Hepatic stellate cell (primary cell): Measurements from ENCODE around the gene LYPD5.
A peak's percentile ranks its signal among the peaks of the same experiment; 100 is the strongest.
"Not testable (repeated sequence)": the region's sequence is repeated elsewhere in the genome, so short reads cannot be mapped to it uniquely, and the experiment has no call there.

Source experiments
- DNase-seq: peaks from one replicate; pipeline ENCODE4 v3.0.0; 2011; ENCODE audit warnings: low spot score

LYPD5 gene

GRCh38 chr19:43778651-43779050 lies 23.6 kb downstream of the LYPD5 start:
- DNase-seq = no peak

- peak; percentile 52 for DNase-seq
Observed at GRCh38 chr19:43777163-43777695, 25.0 kb downstream of the LYPD5 start.

- DNase-seq = no peak
Observed at GRCh38 chr19:43776286-43776685, 26.0 kb downstream of the LYPD5 start.

- no peak for DNase-seq
Observed at GRCh38 chr19:43775299-43775890, 26.9 kb downstream of the LYPD5 start.

- DNase-seq = not testable (repeated sequence)
Observed at GRCh38 chr19:43774940-43775258, 27.3 kb downstream of the LYPD5 start.

GRCh38 chr19:43774103-43774939 lies 27.9 kb downstream of the LYPD5 start:
- peak; percentile 78 for DNase-seq

GRCh38 chr19:43773725-43774102 lies 28.5 kb downstream of the LYPD5 start:
- no peak for DNase-seq

GRCh38 chr19:43769256-43769655 lies 33.0 kb downstream of the LYPD5 start:
- no peak for DNase-seq

- no peak for DNase-seq
Observed at GRCh38 chr19:43768273-43769050, 33.8 kb downstream of the LYPD5 start.

- DNase-seq = no peak
Observed at GRCh38 chr19:43767818-43768217, 34.4 kb downstream of the LYPD5 start.

- DNase-seq = no peak
Observed at GRCh38 chr19:43767316-43767715, 34.9 kb downstream of the LYPD5 start.

- no peak for DNase-seq
Observed at GRCh38 chr19:43766755-43767043, 35.5 kb downstream of the LYPD5 start.

GRCh38 chr19:43765109-43765876 lies 37.0 kb downstream of the LYPD5 start:
- DNase-seq = peak; percentile 91

- DNase-seq = not testable (repeated sequence)
Observed at GRCh38 chr19:43764684-43765083, 37.6 kb downstream of the LYPD5 start.

- no peak for DNase-seq
Observed at GRCh38 chr19:43763473-43763939, 38.7 kb downstream of the LYPD5 start.

GRCh38 chr19:43762814-43763213 lies 39.4 kb downstream of the LYPD5 start:
- DNase-seq = no peak

GRCh38 chr19:43760941-43761340 lies 41.3 kb downstream of the LYPD5 start:
- DNase-seq = no peak

GRCh38 chr19:43759515-43759914 lies 42.7 kb downstream of the LYPD5 start:
- no peak for DNase-seq

GRCh38 chr19:43755256-43755801 lies 46.9 kb downstream of the LYPD5 start:
- DNase-seq = peak; percentile 68

GRCh38 chr19:43754503-43755255 lies 47.6 kb downstream of the LYPD5 start, which contains the start of gene SMG9:
Gene SMG9, minus strand, starts transcription at chr19:43754962. Its CDS starts 4,221 bp downstream, at chr19:43750741.
- peak; percentile 99 for DNase-seq

- DNase-seq = no peak
Observed at GRCh38 chr19:43754253-43754502, 48.1 kb downstream of the LYPD5 start.
